H1 (cell line): ENCODE results near the gene INA.

ENCODE experiments used
- CREB1 ChIP-seq: IDR thresholded peaks from 2 replicates; pipeline ENCODE4 v1.6.1; 2012; ENCODE audit warnings: inconsistent platforms
- RAD21 ChIP-seq, 2 experiments: IDR thresholded peaks in 1 of 2; conservative IDR thresholded peaks in 1 of 2; 2 replicates each; pipeline ENCODE4 v1.6.1; 2011; ENCODE audit warnings: low read depth in 2 of 2, low read length in 2 of 2, improper control_type of control experiment in 1 of 2, inconsistent platforms in 1 of 2, mild to moderate bottlenecking in 1 of 2, moderate library complexity in 1 of 2
- RNF2 ChIP-seq: fragments of 200-900, 300-1000 bp; sonication (generic); IDR thresholded peaks from 2 replicates; pipeline ENCODE4 v1.7.1; 2016; ENCODE audit warnings: borderline replicate concordance, low read depth, mild to moderate bottlenecking, antibody characterized with exemption, low read length; ENCODE audit not compliant: poor library complexity, severe bottlenecking; ENCODE audit errors: missing control alignments
- ZNF274 ChIP-seq: IDR thresholded peaks from 2 replicates; pipeline ENCODE4 v1.7.0; 2012; ENCODE audit warnings: low read length, borderline replicate concordance; ENCODE audit errors: extremely low read depth
- TF ChIP-seq, protein P1 (sequence below), 3 experiments: IDR thresholded peaks; 1 replicate in 2 of 3; 2 replicates in 1 of 3; pipeline versions ENCODE4 v1.5.1 to v1.6.1; 2011; ENCODE audit warnings: low read length in 3 of 3, mild to moderate bottlenecking in 3 of 3, inconsistent platforms in 2 of 3, low read depth in 1 of 3, moderate library complexity in 1 of 3; ENCODE audit not compliant: insufficient read depth in 1 of 3; ENCODE audit errors: control extremely low read depth in 1 of 3

DNA sequence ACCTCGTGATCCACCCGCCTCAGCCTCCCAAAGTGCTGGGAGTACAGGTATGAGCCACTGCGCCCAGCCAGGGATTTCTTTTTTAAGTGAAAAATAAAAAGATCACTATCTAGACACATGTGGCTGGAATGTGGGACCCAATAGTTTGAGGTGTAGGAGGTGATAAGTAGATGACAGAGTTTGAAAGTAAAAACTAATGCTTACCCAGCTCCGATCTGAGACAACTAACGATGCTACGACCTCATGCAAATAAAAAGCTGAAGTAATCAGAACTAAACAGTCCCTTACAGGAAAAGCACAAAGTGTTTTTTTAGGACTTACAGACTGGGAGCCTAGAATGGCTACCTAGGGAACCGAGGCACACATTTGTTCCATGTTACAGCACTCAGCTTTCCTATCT is 51.0 kb downstream of the INA start:
- TF ChIP-seq RAD21 (IDR thresholded peaks at IDR 0.05 in 1 of 2, conservative IDR thresholded peaks at IDR 0.05 in 1 of 2; ENCODE audit: low read depth in 2 of 2, low read length in 2 of 2): no peak
- no peak for TF ChIP-seq RNF2
- TF ChIP-seq CREB1: no peak
- TF ChIP-seq, protein P1, sequence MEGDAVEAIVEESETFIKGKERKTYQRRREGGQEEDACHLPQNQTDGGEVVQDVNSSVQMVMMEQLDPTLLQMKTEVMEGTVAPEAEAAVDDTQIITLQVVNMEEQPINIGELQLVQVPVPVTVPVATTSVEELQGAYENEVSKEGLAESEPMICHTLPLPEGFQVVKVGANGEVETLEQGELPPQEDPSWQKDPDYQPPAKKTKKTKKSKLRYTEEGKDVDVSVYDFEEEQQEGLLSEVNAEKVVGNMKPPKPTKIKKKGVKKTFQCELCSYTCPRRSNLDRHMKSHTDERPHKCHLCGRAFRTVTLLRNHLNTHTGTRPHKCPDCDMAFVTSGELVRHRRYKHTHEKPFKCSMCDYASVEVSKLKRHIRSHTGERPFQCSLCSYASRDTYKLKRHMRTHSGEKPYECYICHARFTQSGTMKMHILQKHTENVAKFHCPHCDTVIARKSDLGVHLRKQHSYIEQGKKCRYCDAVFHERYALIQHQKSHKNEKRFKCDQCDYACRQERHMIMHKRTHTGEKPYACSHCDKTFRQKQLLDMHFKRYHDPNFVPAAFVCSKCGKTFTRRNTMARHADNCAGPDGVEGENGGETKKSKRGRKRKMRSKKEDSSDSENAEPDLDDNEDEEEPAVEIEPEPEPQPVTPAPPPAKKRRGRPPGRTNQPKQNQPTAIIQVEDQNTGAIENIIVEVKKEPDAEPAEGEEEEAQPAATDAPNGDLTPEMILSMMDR (IDR thresholded peaks at IDR 0.05; ENCODE audit: control extremely low read depth in 1 of 3, insufficient read depth in 1 of 3, low read depth in 1 of 3, low read length in 3 of 3): no peak
- no peak for TF ChIP-seq ZNF274
